Fibroblast of lung (primary cell): Measurements from ENCODE around the gene IGFBP2.

Experiments
- EZH2 ChIP-seq: IDR thresholded peaks from 2 replicates; pipeline ENCODE4 v1.5.1; 2012; ENCODE audit warnings: low read length, control low read depth, mild to moderate bottlenecking; ENCODE audit errors: missing control alignments
- TF ChIP-seq, protein P1 (sequence below), 2 donors: IDR thresholded peaks in 1 of 2; conservative IDR thresholded peaks in 1 of 2; 1 replicate in 1 of 2; 2 replicates in 1 of 2; pipeline ENCODE4 v1.5.1; 2011 to 2012; ENCODE audit warnings: low read length in 2 of 2, control low read depth in 1 of 2, inconsistent platforms in 1 of 2, low read depth in 1 of 2, mild to moderate bottlenecking in 1 of 2

DNA sequence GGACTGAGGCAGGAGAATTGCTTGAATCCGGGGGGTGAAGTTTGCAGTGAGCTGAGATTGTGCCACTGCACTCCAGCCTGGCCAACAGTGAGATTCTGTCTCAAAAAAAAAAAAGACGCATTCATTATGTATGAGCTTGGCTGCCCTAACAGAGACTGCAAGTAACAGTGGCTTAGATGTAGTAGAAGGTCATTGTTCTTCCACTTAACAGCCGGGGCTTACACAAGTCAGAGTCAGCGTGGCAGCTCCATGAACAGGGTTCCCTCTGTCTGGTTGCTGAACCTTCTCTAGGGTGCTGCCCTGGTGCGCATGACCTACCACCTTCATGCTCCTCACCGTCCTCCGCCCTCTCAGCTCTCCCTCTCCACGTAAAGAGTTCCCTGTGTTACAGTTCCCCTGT, 49.1 kb upstream of the IGFBP2 start:
- TF ChIP-seq, protein P1, sequence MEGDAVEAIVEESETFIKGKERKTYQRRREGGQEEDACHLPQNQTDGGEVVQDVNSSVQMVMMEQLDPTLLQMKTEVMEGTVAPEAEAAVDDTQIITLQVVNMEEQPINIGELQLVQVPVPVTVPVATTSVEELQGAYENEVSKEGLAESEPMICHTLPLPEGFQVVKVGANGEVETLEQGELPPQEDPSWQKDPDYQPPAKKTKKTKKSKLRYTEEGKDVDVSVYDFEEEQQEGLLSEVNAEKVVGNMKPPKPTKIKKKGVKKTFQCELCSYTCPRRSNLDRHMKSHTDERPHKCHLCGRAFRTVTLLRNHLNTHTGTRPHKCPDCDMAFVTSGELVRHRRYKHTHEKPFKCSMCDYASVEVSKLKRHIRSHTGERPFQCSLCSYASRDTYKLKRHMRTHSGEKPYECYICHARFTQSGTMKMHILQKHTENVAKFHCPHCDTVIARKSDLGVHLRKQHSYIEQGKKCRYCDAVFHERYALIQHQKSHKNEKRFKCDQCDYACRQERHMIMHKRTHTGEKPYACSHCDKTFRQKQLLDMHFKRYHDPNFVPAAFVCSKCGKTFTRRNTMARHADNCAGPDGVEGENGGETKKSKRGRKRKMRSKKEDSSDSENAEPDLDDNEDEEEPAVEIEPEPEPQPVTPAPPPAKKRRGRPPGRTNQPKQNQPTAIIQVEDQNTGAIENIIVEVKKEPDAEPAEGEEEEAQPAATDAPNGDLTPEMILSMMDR (conservative IDR thresholded peaks at IDR 0.05 in 1 of 2, IDR thresholded peaks at IDR 0.05 in 1 of 2; ENCODE audit: low read depth in 1 of 2, low read length in 2 of 2) = no peak
- TF ChIP-seq EZH2 = no peak
